Amniotic stem cell (primary cell): Measurements from ENCODE around the gene ARL16.

ENCODE experiments used
- DNase-seq: peaks from one replicate; lab custom pipeline; 2025; lab: John Stamatoyannopoulos, UW

ARL16 gene

DNA sequence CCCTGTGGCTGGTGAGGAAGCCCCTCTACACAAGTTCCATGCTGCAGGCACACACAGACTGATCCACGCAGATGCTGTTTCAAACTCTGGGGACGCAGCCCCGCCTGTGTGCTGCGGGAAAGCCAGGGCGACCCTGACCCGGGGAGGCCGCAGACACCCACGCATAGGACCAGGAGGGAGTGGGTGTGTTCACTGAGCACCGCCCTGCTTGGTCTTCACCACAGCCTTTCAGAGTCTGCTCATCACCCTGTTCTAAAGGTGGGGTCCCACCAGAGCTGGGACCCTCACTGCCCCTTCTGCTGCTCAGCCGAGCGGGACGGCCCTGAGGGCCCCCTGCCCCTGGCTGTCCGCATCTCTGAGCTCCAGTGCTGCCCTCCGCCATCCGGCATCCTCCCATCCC lies 39.1 kb downstream of the ARL16 start:
- DNase-seq, result no peak

DNA sequence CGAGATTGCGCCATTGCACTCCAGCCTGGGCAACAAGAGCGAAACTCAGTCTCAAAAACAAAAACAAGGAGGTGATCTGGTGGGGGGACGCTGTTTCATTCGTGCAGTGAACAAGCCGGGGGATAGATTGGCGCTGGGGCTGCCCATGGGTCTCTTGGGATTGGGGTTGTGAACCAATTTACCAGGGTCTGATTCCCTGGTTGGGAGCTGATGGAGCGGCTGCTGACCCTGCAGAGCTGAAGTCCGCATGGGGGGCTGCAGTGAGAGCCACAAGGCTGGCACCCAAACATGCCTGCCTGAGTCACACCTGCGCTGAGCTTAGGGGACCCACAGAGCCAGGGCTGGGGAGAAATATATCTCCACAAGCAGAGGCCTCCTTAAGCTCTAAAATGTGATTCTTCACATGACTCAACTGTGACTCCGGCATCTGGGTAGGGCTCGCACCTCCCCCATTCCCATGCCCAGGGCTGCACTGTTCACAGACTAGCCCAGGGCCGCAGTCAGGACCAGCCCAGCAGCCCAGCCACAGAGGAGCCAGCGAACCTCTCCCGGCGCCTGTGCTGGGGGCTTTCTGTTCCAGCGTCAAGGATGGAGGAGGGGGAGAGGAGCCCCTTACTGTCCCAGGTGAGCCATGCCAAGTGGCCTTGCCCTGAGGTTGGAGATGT lies 41.6 kb downstream of the ARL16 start:
- DNase-seq, result peak; percentile 62

DNA sequence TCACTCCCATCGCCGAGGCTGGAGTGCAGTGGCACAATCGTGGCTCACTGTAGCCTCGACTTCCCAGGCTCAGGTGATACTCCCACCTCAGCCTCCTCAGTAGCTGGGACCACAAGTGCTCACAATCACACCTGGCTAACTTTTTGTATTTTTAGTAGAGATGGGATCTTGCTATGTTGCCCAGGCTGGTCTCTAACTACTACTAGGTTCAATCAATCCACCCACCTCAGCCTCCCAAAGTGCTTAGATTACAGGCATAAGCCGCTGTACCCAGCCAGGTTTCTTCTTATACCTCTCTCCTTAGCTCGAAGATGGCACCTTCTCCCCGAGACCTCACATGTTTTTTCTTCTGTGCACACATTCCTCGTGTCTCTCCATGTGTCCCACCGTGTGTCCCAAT lies 43.6 kb downstream of the ARL16 start:
- DNase-seq, result no peak

DNA sequence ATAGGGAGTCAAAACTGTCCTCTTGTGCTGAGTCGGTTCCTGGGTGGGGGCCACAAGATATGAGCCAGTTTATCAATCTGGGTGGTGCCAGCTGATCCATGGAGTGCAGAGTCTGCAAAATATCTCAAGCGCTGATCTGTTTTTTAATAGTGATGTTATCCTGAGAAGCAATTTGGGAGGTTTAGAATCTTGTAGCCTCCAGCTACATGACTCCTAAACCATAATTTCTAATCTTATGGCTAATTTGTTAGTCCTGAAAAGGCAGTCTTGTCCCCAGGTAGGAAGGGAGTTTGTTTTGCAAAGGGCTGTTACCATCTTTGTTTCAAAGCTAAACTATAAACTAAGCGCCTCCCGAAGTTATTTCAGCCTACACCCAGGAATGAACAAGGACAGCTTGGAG lies 44.9 kb downstream of the ARL16 start:
- no peak for DNase-seq

DNA sequence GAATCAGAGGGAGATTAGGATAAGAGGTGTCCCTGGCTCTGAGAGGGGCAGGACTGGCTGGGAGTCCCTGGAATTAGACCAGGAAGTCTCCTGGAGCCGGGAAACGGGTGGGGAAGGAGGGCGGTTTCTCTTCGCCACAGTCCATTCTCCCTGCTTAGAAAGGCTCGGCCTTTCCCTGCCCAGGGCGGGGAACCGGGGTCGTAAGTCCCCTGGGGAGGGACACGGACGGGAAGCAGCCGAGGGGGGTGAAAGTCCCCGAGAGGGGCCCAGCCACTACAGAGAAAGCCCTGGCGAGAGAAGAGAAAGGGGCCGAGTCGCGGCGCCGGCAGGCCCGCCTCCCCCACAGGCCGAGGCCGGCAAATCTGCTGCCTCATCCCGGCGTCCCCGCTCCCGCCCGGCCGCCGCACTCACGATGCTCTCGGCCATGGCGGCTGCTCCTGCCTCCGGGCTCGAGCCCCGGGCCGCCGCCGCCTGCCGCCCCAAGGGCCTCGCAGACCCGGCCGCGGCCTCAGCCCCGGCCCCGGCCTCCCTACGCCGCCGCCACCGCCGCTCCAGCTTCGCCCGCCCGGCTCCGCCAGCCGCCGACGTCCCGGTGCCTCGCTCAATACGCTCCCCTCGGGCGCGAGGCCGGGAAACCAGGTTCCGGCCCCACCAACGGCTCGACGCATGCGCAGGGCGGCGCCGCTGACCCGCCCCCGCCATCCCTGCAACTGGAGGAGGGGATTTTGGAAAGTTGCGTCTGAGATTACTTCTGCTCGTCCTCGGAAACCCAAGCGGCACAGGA lies 46.9 kb downstream of the ARL16 start, which contains the start of the genes NPLOC4 and TSPAN10:
Gene NPLOC4 (minus strand): TSS at position 608 of the 784 bp plus-strand sequence. CDS start 182 bp downstream, at position 426.
Gene TSPAN10 (plus strand): TSS at position 692 of the 784 bp plus-strand sequence. CDS start 5,217 bp downstream, outside the sequence.
- DNase-seq, result peak; percentile 39

DNA sequence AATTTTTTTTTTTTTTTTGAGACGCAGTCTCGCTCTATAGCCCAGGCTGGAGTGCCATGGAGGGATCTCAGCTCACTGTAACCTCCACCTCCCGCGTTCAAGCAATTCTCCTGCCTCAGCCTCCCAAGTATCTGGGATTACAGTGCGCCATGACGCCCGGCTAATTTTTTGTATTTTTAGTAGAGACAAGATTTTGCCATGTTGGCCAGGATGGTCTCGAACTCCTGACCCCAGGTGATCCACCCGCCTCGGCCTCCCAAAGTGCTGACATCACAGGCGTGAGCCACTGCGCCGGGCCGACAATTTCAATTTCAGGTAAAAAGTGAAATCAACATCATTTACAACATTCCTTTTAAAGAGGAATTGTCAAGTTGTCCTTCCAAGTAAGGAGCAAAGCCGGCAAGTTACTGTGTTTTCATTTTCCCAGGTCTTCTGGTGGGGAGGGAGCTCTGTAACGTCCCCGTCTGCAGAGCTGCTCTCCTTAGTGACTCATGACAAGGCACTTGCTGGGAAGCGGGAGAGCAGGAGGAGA lies 47.6 kb downstream of the ARL16 start:
- DNase-seq, result no peak

DNA sequence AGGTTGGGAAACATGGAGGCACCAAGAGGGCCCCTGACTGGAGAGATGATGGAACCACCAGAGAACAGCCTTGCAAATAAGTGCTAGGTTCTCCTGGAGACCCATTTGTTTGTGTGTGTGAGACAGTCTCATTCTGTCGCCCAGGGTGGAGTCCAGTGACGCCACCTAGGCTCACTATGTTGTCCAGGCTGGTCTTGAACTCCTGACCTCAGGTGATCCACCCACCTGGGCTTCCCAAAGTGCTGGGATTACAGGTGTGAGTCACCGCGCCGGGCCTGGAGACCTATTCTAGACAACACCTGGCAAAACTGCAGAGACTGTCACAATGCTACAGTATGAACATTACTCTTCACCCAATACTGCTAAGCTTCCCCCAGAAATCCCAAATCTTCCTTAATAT lies 48.2 kb downstream of the ARL16 start:
- DNase-seq, result no peak

DNA sequence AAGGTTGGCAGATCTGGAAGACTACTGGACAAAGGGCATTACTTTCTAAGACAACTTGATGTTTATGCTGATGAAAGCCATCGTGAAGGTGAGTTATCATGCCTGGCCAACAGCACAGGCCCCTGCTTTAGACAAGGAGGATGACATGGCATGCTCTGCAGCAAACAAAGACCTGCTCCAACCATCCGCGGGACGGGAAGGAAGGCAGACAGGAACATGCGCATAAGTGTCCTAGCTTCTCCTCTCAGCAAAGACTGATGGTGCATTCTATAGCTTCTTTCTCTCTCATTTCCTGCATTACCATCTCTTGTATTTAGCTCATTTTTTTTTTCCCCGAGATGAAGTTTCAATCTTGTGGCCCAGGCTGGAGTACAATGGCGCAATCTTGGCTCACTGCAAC lies 52.1 kb downstream of the ARL16 start:
- DNase-seq, result no peak
